HEK293T (cell line): ENCODE measurements around the gene UGT1A10.

ENCODE experiments used
- ARNT ChIP-seq: fragments of 450-650 bp; IDR thresholded peaks from 2 replicates; pipeline ENCODE4 v1.6.1; 2017; ENCODE audit warnings: mild to moderate bottlenecking
- BHLHE40 ChIP-seq: fragments of 450-650 bp; IDR thresholded peaks from 2 replicates; pipeline ENCODE4 v1.6.1; 2016; ENCODE audit warnings: mild to moderate bottlenecking, moderate library complexity, borderline replicate concordance
- CTBP1 ChIP-seq: fragments of 450-650 bp; IDR thresholded peaks from 2 replicates; pipeline ENCODE4 v1.6.1; 2016; ENCODE audit warnings: borderline replicate concordance
- ELF4 ChIP-seq: fragments of 450-650 bp; IDR thresholded peaks from 2 replicates; pipeline ENCODE4 v1.6.1; 2017; ENCODE audit warnings: antibody characterized with exemption
- FOXA1 ChIP-seq: fragments of 450-650 bp; IDR thresholded peaks from 2 replicates; pipeline ENCODE4 v1.6.1; 2016; ENCODE audit warnings: mild to moderate bottlenecking
- FOXM1 ChIP-seq: fragments of 450-650 bp; IDR thresholded peaks from 2 replicates; pipeline ENCODE4 v1.6.1; 2017; ENCODE audit warnings: mild to moderate bottlenecking, borderline replicate concordance
- HDGF ChIP-seq: fragments of 450-650 bp; IDR thresholded peaks from 2 replicates; pipeline ENCODE4 v1.6.1; 2017; ENCODE audit warnings: antibody characterized with exemption, borderline replicate concordance
- L3MBTL2 ChIP-seq: fragments of 450-650 bp; conservative IDR thresholded peaks from 2 replicates; pipeline ENCODE4 v1.6.1; 2016; ENCODE audit warnings: mild to moderate bottlenecking
- NFRKB ChIP-seq: fragments of 450-650 bp; IDR thresholded peaks from 2 replicates; pipeline ENCODE4 v1.6.1; 2016; ENCODE audit warnings: mild to moderate bottlenecking, moderate library complexity
- SP1 ChIP-seq: fragments of 450-650 bp; IDR thresholded peaks from 2 replicates; pipeline ENCODE4 v1.6.1; 2017
- SUZ12 ChIP-seq: fragments of 450-650 bp; IDR thresholded peaks from 2 replicates; pipeline ENCODE4 v1.6.1; 2016; ENCODE audit warnings: mild to moderate bottlenecking
- TARDBP ChIP-seq: fragments of 450-650 bp; IDR thresholded peaks from 2 replicates; pipeline ENCODE4 v1.6.1; 2016
- ZNF384 ChIP-seq: fragments of 450-650 bp; IDR thresholded peaks from 2 replicates; pipeline ENCODE4 v1.6.1; 2016
- TF ChIP-seq, protein P1 (sequence below): fragments of 450-650 bp; IDR thresholded peaks from 2 replicates; pipeline ENCODE4 v1.6.1; 2016

DNA sequence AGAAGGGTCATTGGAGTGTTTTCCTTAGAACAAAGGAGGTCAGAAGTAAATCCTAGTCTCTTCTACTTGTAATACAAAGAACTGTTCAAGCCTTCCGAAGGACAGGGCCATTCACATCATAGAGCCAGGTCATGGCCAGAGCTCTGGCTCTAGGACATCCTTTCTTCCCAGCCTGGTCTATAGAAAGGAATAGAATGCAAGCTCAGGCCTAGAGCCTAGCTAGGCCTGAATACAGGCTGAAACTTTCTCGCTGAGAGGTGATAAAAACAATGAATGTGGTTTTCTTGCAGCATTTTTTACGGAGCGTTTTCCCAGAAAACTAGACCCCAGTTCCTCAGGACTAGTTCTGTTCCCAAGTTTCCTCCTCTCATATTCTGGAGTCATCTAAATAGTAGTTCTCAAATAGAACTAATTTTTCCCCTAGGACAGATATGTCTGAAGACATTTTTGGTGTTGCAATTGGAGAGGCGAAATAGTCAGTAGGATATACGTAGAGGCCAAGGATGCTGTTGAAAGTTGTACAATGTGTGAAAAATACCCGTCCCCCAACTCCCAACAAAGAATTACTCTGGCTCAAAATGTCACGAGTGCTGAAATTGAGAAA is 63.3 kb downstream of the UGT1A10 start:
- TF ChIP-seq ELF4 (no peak), FOXA1 (no peak), SUZ12 (no peak), FOXM1 (no peak), L3MBTL2 (no peak), SP1 (no peak), NFRKB (no peak), HDGF (no peak), ARNT (no peak), CTBP1 (no peak), BHLHE40 (no peak), ZNF384 (no peak), TARDBP (no peak)
- TF ChIP-seq, protein P1, sequence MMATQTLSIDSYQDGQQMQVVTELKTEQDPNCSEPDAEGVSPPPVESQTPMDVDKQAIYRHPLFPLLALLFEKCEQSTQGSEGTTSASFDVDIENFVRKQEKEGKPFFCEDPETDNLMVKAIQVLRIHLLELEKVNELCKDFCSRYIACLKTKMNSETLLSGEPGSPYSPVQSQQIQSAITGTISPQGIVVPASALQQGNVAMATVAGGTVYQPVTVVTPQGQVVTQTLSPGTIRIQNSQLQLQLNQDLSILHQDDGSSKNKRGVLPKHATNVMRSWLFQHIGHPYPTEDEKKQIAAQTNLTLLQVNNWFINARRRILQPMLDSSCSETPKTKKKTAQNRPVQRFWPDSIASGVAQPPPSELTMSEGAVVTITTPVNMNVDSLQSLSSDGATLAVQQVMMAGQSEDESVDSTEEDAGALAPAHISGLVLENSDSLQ: no peak
